Esophagus muscularis mucosa (tissue), 4 donors: ENCODE results near the gene SLC37A4. TPM values are rescaled to one million over a fixed set of nuclear protein-coding genes. Genes with fewer than 3 reads are reported as not detected.
"Not testable (repeated sequence)": the region's sequence is repeated elsewhere in the genome, so short reads cannot be mapped to it uniquely, and the experiment has no call there.

ENCODE experiments used
- DNase-seq: peaks from one replicate; pipeline ENCODE4 v3.0.0-alpha.2; 2017; ENCODE audit errors: extremely low spot score
- H3K27ac ChIP-seq, 4 donors: fragments of 200-600 bp; sonication (generic); replicated peaks in 1 of 4; 1 replicate in 3 of 4; 2 replicates in 1 of 4; pipeline ENCODE4 v1.5.1; 2016 to 2019; ENCODE audit warnings: mild to moderate bottlenecking in 1 of 4
- H3K27me3 ChIP-seq, 4 donors: fragments of 200-600 bp; sonication (generic); one replicate each; pipeline versions ENCODE4 v1.5.1 to v1.6.0; 2016 to 2019
- H3K36me3 ChIP-seq, 4 donors: fragments of 200-600 bp; sonication (generic); one replicate each; pipeline ENCODE4 v1.5.1; 2016 to 2019
- H3K4me1 ChIP-seq, 4 donors: fragments of 200-600 bp; sonication (generic); one replicate each; pipeline ENCODE4 v1.5.1; 2016 to 2019
- H3K4me3 ChIP-seq, 4 donors: fragments of 200-600 bp; sonication (generic); 1 replicate in 2 of 4; 2 replicates in 2 of 4; pipeline ENCODE4 v1.5.1; 2016 to 2019; ENCODE audit warnings: mild to moderate bottlenecking in 4 of 4, moderate library complexity in 1 of 4
- H3K9me3 ChIP-seq, 4 donors: fragments of 200-600 bp; sonication (generic); 1 replicate in 3 of 4; 2 replicates in 1 of 4; pipeline ENCODE4 v1.5.1; 2016 to 2019
- CTCF ChIP-seq, 3 experiments: fragments of 200-600 bp in 2 of 3; fragments of 450-650 bp in 1 of 3; sonication (generic) in 2 of 3; IDR thresholded peaks; one replicate each; pipeline ENCODE4 v1.5.1; 2017 to 2019; ENCODE audit warnings: antibody characterized with exemption in 3 of 3, mild to moderate bottlenecking in 2 of 3, moderate library complexity in 1 of 3
- EP300 ChIP-seq: sonication (generic); formaldehyde crosslinking; IDR thresholded peaks from one replicate; pipeline ENCODE4 v1.6.1; 2017; ENCODE audit warnings: antibody characterized with exemption
- POLR2A ChIP-seq: fragments of 450-650 bp; IDR thresholded peaks from one replicate; pipeline ENCODE4 v1.6.1; 2017; ENCODE audit warnings: antibody characterized with exemption, moderate library complexity, mild to moderate bottlenecking, low read depth
- POLR2AphosphoS5 ChIP-seq, 2 donors: sonication (generic); formaldehyde crosslinking; IDR thresholded peaks; one replicate each; pipeline ENCODE4 v1.6.1; 2017; ENCODE audit warnings: antibody characterized with exemption in 2 of 2
- WGBS: methylation state at CpG from one replicate; pipeline ENCODE4 v1.1.5; 2018; 5-methylcytosine and 5-hydroxymethylcytosine counted together
- intact Hi-C: fragments of 100-400 bp; cut with DNase I; formaldehyde crosslinking; loops from one replicate; pipeline ENCODE4 v1.15.1; 2023
- total RNA-seq, 4 donors: library from RNA; depleted of rRNA; stranded (reverse); fragments of >200 nt; gene quantifications; one replicate each; pipeline versions ENCODE4 v1.1.0 to v1.2.1, GENCODE V29; 2016

Gene SLC37A4
- total RNA-seq, 4 donors from 2014 or later = 5.8 to 11.7 (median 9.5) TPM

- Histone ChIP-seq H3K4me1 (peaks cover 7 to 12% (median 10%) of the 10 kb centered on the region in 4 donors), H3K4me3 (no peak overlapping the region), H3K9me3 (no peaks in the 10 kb centered on the region), H3K27ac (no peak overlapping the region), H3K36me3 (no peaks in the 10 kb centered on the region), H3K27me3 (no peaks in the 10 kb centered on the region)
- DNase-seq = no peak
- WGBS = 88% methylated on average over 3 of the region's 3 CpGs
- TF ChIP-seq POLR2A (no peak), EP300 (no peak), POLR2AphosphoS5 (IDR thresholded peaks at IDR 0.05) (no peak), CTCF (IDR thresholded peaks at IDR 0.05) (no peak)
- intact Hi-C loops = no loop called here
These were observed 4.1 kb upstream of the SLC37A4 start for GRCh38 chr11:119034813-119035212.

- DNase-seq, intact Hi-C loops, H3K9me3 ChIP-seq, H3K36me3 ChIP-seq, H3K4me3 ChIP-seq, H3K27me3 ChIP-seq, H3K27ac ChIP-seq: not testable (repeated sequence)
- H3K4me1 ChIP-seq = peaks cover 9 to 25% (median 19%) of the 10 kb centered on the region in 4 donors
- 86% methylated on average over 10 of the region's 10 CpGs for WGBS
These were observed 2.7 kb upstream of the SLC37A4 start for GRCh38 chr11:119033421-119033820.

- intact Hi-C loops = no loop called here
- no peak overlapping the region for H3K27ac ChIP-seq
- peaks cover 9 to 30% (median 19%) of the 10 kb centered on the region in 4 donors for H3K4me1 ChIP-seq
- no peak overlapping the region for H3K4me3 ChIP-seq
- TF ChIP-seq POLR2A (no peak), CTCF (IDR thresholded peaks at IDR 0.05) (no peak), EP300 (no peak), POLR2AphosphoS5 (IDR thresholded peaks at IDR 0.05) (no peak)
- no peaks in the 10 kb centered on the region for H3K9me3 ChIP-seq
- DNase-seq = no peak
- H3K36me3 ChIP-seq = peaks cover 0 to 17% (median 11%) of the 10 kb centered on the region in 4 donors
- 87% methylated on average over 9 of the region's 9 CpGs for WGBS
- no peaks in the 10 kb centered on the region for H3K27me3 ChIP-seq
These were observed 1.2 kb upstream of the SLC37A4 start for GRCh38 chr11:119031912-119032280.

- TF ChIP-seq POLR2AphosphoS5 (IDR thresholded peaks at IDR 0.05) = no peak
- TF ChIP-seq EP300 = no peak
These were observed 698 bp downstream of the SLC37A4 start for GRCh38 chr11:119030029-119030328.

GRCh38 chr11:119029340-119030028 is 1.2 kb downstream of the SLC37A4 start:
- H3K4me1 ChIP-seq = peaks cover 15 to 34% (median 26%) of the 10 kb centered on the region in 4 donors
- WGBS = 73% methylated on average over 9 of the region's 10 CpGs
- peaks cover 4 to 41% (median 34%) of the 10 kb centered on the region in 4 donors for H3K36me3 ChIP-seq
- H3K27ac ChIP-seq = peak overlapping the region; percentile 80 to 87 (median 82)
- H3K27me3 ChIP-seq = no peaks in the 10 kb centered on the region
- no peak for DNase-seq
- H3K4me3 ChIP-seq = peak overlapping the region; percentile 68 to 94 (median 80)
- no peaks in the 10 kb centered on the region for H3K9me3 ChIP-seq
- TF ChIP-seq POLR2AphosphoS5 (IDR thresholded peaks at IDR 0.05) = no peak
- TF ChIP-seq POLR2A = no peak
- TF ChIP-seq EP300 = no peak
- no peak for TF ChIP-seq CTCF (IDR thresholded peaks at IDR 0.05)
- intact Hi-C loops = no loop called here

More at GRCh38 chr11:119030029-119030328, 698 bp downstream of the SLC37A4 start:
- peak overlapping the region; percentile 68 to 94 (median 80) for H3K4me3 ChIP-seq
- no peaks in the 10 kb centered on the region for H3K27me3 ChIP-seq
- H3K4me1 ChIP-seq = peaks cover 11 to 30% (median 21%) of the 10 kb centered on the region in 4 donors
- intact Hi-C loops = no loop called here
- H3K9me3 ChIP-seq = no peaks in the 10 kb centered on the region
- DNase-seq = no peak
- peak overlapping the region; percentile 80 to 87 (median 82) for H3K27ac ChIP-seq
- 54% methylated on average over 2 of the region's 13 CpGs for WGBS
- peaks cover 0 to 36% (median 29%) of the 10 kb centered on the region in 4 donors for H3K36me3 ChIP-seq

GRCh38 chr11:119029069-119029339 is 1.7 kb downstream of the SLC37A4 start:
- Histone ChIP-seq H3K9me3 (no peaks in the 10 kb centered on the region), H3K27ac (peak overlapping the region in 2 of 4 donors; percentile 80 to 87), H3K36me3 (peaks cover 7 to 46% (median 39%) of the 10 kb centered on the region in 4 donors), H3K4me1 (peaks cover 15 to 36% (median 29%) of the 10 kb centered on the region in 4 donors), H3K27me3 (no peaks in the 10 kb centered on the region), H3K4me3 (no peak overlapping the region)
- TF ChIP-seq POLR2AphosphoS5 (IDR thresholded peaks at IDR 0.05) = no peak
- TF ChIP-seq POLR2A = no peak
- no peak for TF ChIP-seq CTCF (IDR thresholded peaks at IDR 0.05)
- no peak for TF ChIP-seq EP300
- intact Hi-C loops = no loop called here
- WGBS = 100% methylated on average over 1 of the region's 1 CpG
- DNase-seq = no peak
